Psoas muscle (tissue), 8 donors: ENCODE results near the gene FMNL2. TPM values are rescaled to one million over a fixed set of nuclear protein-coding genes. Genes with fewer than 3 reads are reported as not detected.
"Not testable (repeated sequence)": the region's sequence is repeated elsewhere in the genome, so short reads cannot be mapped to it uniquely, and the experiment has no call there.

ENCODE experiments used
- ATAC-seq, 4 donors: fragments of 200-7000 bp; cut with Tn5 transposase; one replicate each; pipeline ENCODE4 v1.9.1; 2020; ENCODE audit warnings: moderate library complexity in 3 of 4, mild to moderate bottlenecking in 2 of 4
- DNase-seq, 2 donors: peaks; one replicate each; pipeline ENCODE4 v3.0.0-alpha.2; 2020
- H3K27ac ChIP-seq: fragments of 200-600 bp; one replicate; pipeline ENCODE4 v1.8.0; 2022
- H3K27me3 ChIP-seq, 3 donors: fragments of 200-600 bp in 1 of 3; one replicate each; pipeline versions ENCODE4 v1.6.1 to v1.8.0; 2013 to 2022; ENCODE audit warnings: low read length in 2 of 3, mild to moderate bottlenecking in 2 of 3, moderate library complexity in 1 of 3; ENCODE audit not compliant: insufficient read depth in 3 of 3
- H3K36me3 ChIP-seq, 2 donors: fragments of 200-600 bp in 1 of 2; one replicate each; pipeline versions ENCODE4 v1.6.1 to v1.8.0; 2013 to 2022; ENCODE audit warnings: low read depth in 1 of 2, mild to moderate bottlenecking in 1 of 2, moderate library complexity in 1 of 2; ENCODE audit not compliant: insufficient read depth in 1 of 2
- H3K4me1 ChIP-seq: fragments of 200-600 bp; one replicate; pipeline ENCODE4 v1.8.0; 2022
- H3K4me3 ChIP-seq: fragments of 200-600 bp; one replicate; pipeline ENCODE4 v1.8.0; 2022; ENCODE audit warnings: mild to moderate bottlenecking
- H3K9me3 ChIP-seq: fragments of 200-600 bp; one replicate; pipeline ENCODE4 v1.8.0; 2022
- CTCF ChIP-seq: fragments of 200-600 bp; IDR thresholded peaks from one replicate; pipeline ENCODE4 v1.8.0; 2022; ENCODE audit warnings: antibody characterized with exemption
- WGBS, 3 donors: extraction: QIAGEN DNeasy Blood & Tissue Kit; methylation state at CpG; one replicate each; pipeline versions ENCODE4 v1.1.6 to v1.1.7; 2013; 5-methylcytosine and 5-hydroxymethylcytosine counted together
- intact Hi-C, 2 donors: fragments of 100-400 bp; cut with DNase I; formaldehyde crosslinking; loops; one replicate each; pipeline versions ENCODE4 v1.11.0 to v1.14.2; 2022
- polyA plus RNA-seq, 3 donors: library from polyadenylated mRNA; stranded (reverse); fragments of 200-250 nt; gene quantifications; one replicate each; pipeline ENCODE4 v1.2.3, GENCODE V29; 2013
- total RNA-seq, 4 donors: library from RNA; stranded (reverse); fragmentation: NEBNext Ultra II Directional in 2 of 4; extraction: Animal tissue kit (Norgen Biotek cat#: 25700) in 2 of 4; gene quantifications; one replicate each; pipeline versions ENCODE4 v1.2.1 to v1.2.4, GENCODE V29; 2021 to 2023
- donor health status: healthy with polysubstance abuse.
- donor health status: DM: no; HTN: no; CAD: no; lungs with moderate emphysema.
- donor health status: Bipolar disorder and iron deficiency.
- donor health status: healthy.
- donor health status: DM: yes; HTN: yes; CAD: no.
- donor health status: DM: no; HTN: no; CAD: no.
- donor health status: DM: no; HTN: no; CAD: no.
- donor health status: DM: yes; HTN: yes; CAD: no.

Gene FMNL2
- total and polyA plus RNA-seq, 7 donors, result 6.6 to 18.2 (median 11.0) TPM

DNA sequence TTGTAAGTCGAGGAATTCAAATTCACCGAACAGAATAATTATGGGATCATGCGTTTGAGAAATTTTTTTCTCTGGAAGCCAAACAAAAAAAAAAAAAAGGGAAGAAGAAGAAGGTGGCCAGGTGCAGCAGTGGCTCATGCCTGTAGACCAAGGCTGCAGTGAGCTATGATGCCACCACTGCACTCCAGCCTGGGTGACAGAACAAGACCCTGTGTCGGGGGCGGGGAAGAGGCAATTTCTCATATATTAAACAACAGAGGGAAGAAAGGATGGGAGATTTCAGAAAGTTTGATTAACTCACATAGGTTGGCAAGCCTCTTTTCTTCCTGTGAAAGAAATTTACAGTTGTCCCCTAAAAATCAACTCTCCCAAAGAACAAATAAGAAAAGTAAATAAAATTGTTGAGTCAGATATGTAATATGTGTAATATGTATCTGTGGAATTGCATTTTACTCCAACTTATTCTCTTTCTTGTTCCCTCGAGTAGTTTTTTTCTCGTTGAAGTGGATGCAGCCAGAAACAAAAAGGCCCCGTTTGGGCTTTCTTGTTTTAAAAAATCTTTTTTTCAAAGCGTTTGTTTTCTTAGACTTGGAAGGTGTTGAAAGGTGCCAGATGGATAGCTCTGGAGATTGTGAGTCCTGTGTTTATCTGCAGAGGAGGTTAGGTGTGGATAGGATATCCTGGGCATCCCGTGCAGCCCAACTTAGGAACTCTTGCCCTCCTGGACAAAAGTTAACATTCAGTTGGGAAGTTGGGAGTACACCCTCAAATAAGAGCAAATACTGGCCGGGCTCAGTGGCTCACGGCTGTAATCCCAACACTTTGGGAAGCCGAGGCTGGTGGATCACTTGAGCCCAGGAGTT is 25.4 kb upstream of the FMNL2 start:
- ATAC-seq (no peak), DNase-seq (no peak)
- no peaks in the 10 kb centered on the region for H3K4me1 ChIP-seq
- TF ChIP-seq CTCF, result no peak
- no peak overlapping the region for H3K4me3 ChIP-seq
- intact Hi-C loops, result no loop called here
- no peaks in the 10 kb centered on the region for H3K36me3 ChIP-seq
- H3K27me3 ChIP-seq, result no peaks in the 10 kb centered on the region
- peaks cover 5% of the 10 kb centered on the region for H3K9me3 ChIP-seq
- H3K27ac ChIP-seq, result no peak overlapping the region
- 64 to 67% (median 65%) methylated on average over 13 of the region's 13 CpGs for WGBS, 3 donors

DNA sequence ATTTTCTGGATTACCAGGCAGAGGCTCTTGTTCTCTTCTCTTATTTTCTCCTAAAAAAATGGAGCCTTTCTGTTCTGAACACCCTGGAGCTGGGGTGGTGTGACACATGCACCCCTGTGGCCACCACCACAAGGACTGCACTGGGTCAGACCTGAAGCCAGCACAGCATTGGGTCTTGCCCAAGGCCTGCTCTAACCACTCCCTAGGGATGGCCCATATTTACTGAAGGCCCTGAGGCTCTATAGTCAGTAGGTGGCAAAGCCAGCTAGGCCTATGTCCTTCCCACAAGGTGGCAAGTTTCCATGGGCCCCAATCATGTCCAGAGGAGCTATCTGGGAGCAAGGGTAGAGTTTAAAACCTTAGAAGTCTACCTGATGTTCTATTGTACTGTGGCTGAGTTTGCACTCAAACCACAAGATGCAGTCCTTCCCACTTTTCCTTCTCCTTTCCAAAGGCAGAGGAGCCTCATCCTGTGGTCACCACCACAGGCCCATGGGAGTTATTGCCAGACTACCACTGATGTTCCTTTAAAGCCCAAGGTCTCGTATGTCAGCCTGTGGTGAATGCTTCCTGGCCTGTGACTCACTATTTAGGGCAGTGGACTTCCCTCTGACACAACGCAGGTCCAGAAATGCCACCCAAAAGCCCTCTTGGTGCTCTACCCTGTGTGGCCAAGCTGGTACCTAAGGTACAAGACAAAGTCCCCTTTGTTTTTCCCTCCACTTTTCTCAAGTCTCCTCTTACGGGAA is 15.0 kb upstream of the FMNL2 start:
- Histone ChIP-seq H3K27ac (no peak overlapping the region), H3K36me3 (no peaks in the 10 kb centered on the region), H3K4me1 (no peaks in the 10 kb centered on the region), H3K4me3 (no peak overlapping the region), H3K27me3 (no peaks in the 10 kb centered on the region), H3K9me3 (peaks cover 4% of the 10 kb centered on the region)
- 85 to 89% (median 87%) methylated on average over 3 of the region's 3 CpGs for WGBS, 3 donors
- DNase-seq (no peak), ATAC-seq (no peak)
- intact Hi-C loops, result no loop called here
- no peak for TF ChIP-seq CTCF

DNA sequence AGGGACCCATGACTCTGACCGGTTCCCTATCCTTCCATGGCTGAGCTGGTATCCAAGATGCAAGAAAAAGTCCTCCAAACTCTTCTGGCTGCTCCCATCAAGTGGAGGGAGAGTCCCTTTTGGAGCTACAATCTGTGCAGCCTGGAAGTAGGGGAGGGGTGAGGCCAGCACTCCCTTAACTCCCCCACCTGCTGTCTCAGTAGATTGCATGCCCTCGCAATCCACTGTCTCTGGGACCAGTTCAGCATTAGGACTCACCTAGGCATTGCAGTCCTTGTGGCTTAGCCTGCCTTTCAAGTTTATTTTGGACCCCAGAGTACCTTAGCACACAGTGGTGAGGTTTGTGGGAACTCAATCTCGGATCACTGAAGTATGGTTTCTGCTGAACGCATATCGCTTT is 14.2 kb upstream of the FMNL2 start:
- no peaks in the 10 kb centered on the region for H3K36me3 ChIP-seq
- H3K9me3 ChIP-seq, result no peaks in the 10 kb centered on the region
- no peaks in the 10 kb centered on the region for H3K27me3 ChIP-seq
- H3K27ac ChIP-seq, result no peak overlapping the region
- no peaks in the 10 kb centered on the region for H3K4me1 ChIP-seq
- 93 to 94% (median 94%) methylated on average over 5 of the region's 5 CpGs for WGBS, 3 donors
- no peak for DNase-seq
- no peak overlapping the region for H3K4me3 ChIP-seq
- intact Hi-C loops, result no loop called here
- TF ChIP-seq CTCF, result no peak
- no peak for ATAC-seq

GRCh38 chr2:152322222-152322621 is 12.8 kb upstream of the FMNL2 start:
- 83 to 86% (median 84%) methylated on average over 4 of the region's 4 CpGs for WGBS, 3 donors
- no peak for TF ChIP-seq CTCF
- no peak for ATAC-seq
- no peaks in the 10 kb centered on the region for H3K9me3 ChIP-seq
- no peak overlapping the region for H3K27ac ChIP-seq
- no peaks in the 10 kb centered on the region for H3K36me3 ChIP-seq
- no peaks in the 10 kb centered on the region for H3K4me1 ChIP-seq
- DNase-seq, result no peak
- no peak overlapping the region for H3K4me3 ChIP-seq
- H3K27me3 ChIP-seq, result no peaks in the 10 kb centered on the region
- intact Hi-C loops, result no loop called here

DNA sequence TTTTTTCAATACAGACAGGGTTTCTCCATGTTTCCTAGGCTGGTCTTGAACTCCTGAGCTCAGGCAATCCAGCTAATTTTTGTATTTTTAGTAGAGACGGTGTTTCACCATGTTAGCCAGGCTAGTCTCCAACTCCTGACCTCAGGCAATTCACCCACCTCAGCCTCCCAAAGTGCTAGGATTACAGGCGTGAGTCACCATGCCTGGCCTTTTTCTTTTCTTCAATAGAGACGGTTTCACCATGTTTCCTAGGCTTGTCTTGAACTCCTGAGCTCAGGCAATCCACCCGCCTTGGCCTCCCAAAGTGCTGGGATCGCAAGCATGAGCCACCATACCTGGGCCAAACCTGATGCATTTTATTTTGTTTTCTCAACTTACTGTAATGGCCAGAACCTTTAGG is 9.8 kb upstream of the FMNL2 start:
- H3K9me3 ChIP-seq, H3K4me1 ChIP-seq, H3K27me3 ChIP-seq, intact Hi-C loops, DNase-seq, H3K27ac ChIP-seq, H3K36me3 ChIP-seq, ATAC-seq, H3K4me3 ChIP-seq: not testable (repeated sequence)
- WGBS, 3 donors, result 94 to 98% (median 94%) methylated on average over 5 of the region's 5 CpGs
